Activated CD8-positive, alpha-beta T cell treated with anti-CD3 and anti-CD28 coated beads, Interleukin-2, amount 10 ng/mL, durations not matched to agents 7 days and 5 days (primary cell): ENCODE measurements around the gene ACTC1. TPM values are rescaled to one million over a fixed set of nuclear protein-coding genes. Genes with fewer than 3 reads are reported as not detected.

Experiments used
- ATAC-seq: fragments of 150-1000 bp; cut with Tn5 transposase; one replicate; pipeline ENCODE4 v1.10.0; 2021; ENCODE audit warnings: moderate library complexity
- CTCF ChIA-PET: fragments of 350-600 bp; sonication (Branson Sonifier 250); formaldehyde crosslinking; loops from one replicate; lab custom pipeline; 2021; ENCODE audit warnings: antibody characterized with exemption; lab: Charles Lee
- POLR2A ChIA-PET: fragments of 350-600 bp; sonication (Branson Sonifier 250); formaldehyde crosslinking; loops from one replicate; lab custom pipeline; 2021; ENCODE audit warnings: antibody characterized with exemption; lab: Charles Lee
- DNase-seq: peaks from one replicate; pipeline ENCODE4 v3.0.0-alpha.2; 2020
- H3K27ac Mint-ChIP-seq: one replicate; pipeline ENCODE4 v1.8.0; 2021; ENCODE audit warnings: mild to moderate bottlenecking, mixed read lengths
- H3K27me3 Mint-ChIP-seq: one replicate; pipeline ENCODE4 v1.8.0; 2021; ENCODE audit warnings: low read depth, mixed read lengths
- H3K36me3 Mint-ChIP-seq: one replicate; pipeline ENCODE4 v1.8.0; 2021; ENCODE audit warnings: low read depth, mixed read lengths
- H3K4me1 Mint-ChIP-seq: one replicate; pipeline ENCODE4 v1.8.0; 2021; ENCODE audit warnings: low read depth, mixed read lengths
- H3K4me3 Mint-ChIP-seq: one replicate; pipeline ENCODE4 v1.8.0; 2021; ENCODE audit warnings: mild to moderate bottlenecking, mixed read lengths
- H3K9me3 Mint-ChIP-seq: one replicate; pipeline ENCODE4 v1.8.0; 2022; ENCODE audit warnings: mixed read lengths; ENCODE audit not compliant: insufficient read depth
- total RNA-seq, 2 experiments: library from RNA; stranded (reverse); gene quantifications; one replicate each; pipeline ENCODE4 v1.2.3, GENCODE V29; 2021

The ACTC1 gene
- total RNA-seq, 2 experiments from 2014 or later, result not detected

- Mint-ChIP-seq H3K9me3 (no peaks in the 10 kb centered on the region), H3K27ac (no peak overlapping the region), H3K4me1 (no peaks in the 10 kb centered on the region), H3K27me3 (peaks cover 7% of the 10 kb centered on the region), H3K4me3 (no peak overlapping the region), H3K36me3 (no peaks in the 10 kb centered on the region)
- ChIA-PET CTCF (interaction anchor here (0.7 kb wide), 1 partner anchor 274 kb away, joined by 3 read pairs; no protein-coding TSS in a partner anchor), POLR2A (no interaction called here)
- ATAC-seq (no peak), DNase-seq (no peak)
Observed at GRCh38 chr15:34773013-34773412, 22.3 kb downstream of the ACTC1 start.

GRCh38 chr15:34772312-34772711, 23.0 kb downstream of the ACTC1 start:
- H3K4me3 Mint-ChIP-seq, result no peak overlapping the region
- POLR2A ChIA-PET, result no interaction called here
- CTCF ChIA-PET, result no interaction called here

GRCh38 chr15:34769711-34770110, 25.6 kb downstream of the ACTC1 start:
- no peaks in the 10 kb centered on the region for H3K4me1 Mint-ChIP-seq

More at GRCh38 chr15:34772312-34772711, 23.0 kb downstream of the ACTC1 start:
- ATAC-seq (no peak), DNase-seq (no peak)
- Mint-ChIP-seq H3K36me3 (no peaks in the 10 kb centered on the region), H3K27me3 (peaks cover 7% of the 10 kb centered on the region), H3K9me3 (no peaks in the 10 kb centered on the region), H3K27ac (no peak overlapping the region), H3K4me1 (no peaks in the 10 kb centered on the region)

GRCh38 chr15:34768530-34768929, 26.8 kb downstream of the ACTC1 start:
- H3K36me3 Mint-ChIP-seq, result no peaks in the 10 kb centered on the region
- no peaks in the 10 kb centered on the region for H3K27me3 Mint-ChIP-seq
- no peak for ATAC-seq
- H3K4me1 Mint-ChIP-seq, result no peaks in the 10 kb centered on the region
- no peak for DNase-seq
- ChIA-PET CTCF (no interaction called here), POLR2A (no interaction called here)
- H3K27ac Mint-ChIP-seq, result no peak overlapping the region
- H3K4me3 Mint-ChIP-seq, result no peak overlapping the region
- no peaks in the 10 kb centered on the region for H3K9me3 Mint-ChIP-seq

More at GRCh38 chr15:34769711-34770110, 25.6 kb downstream of the ACTC1 start:
- ChIA-PET POLR2A (no interaction called here), CTCF (no interaction called here)
- Mint-ChIP-seq H3K9me3 (no peaks in the 10 kb centered on the region), H3K36me3 (no peaks in the 10 kb centered on the region), H3K27ac (no peak overlapping the region), H3K27me3 (peaks cover 3% of the 10 kb centered on the region), H3K4me3 (no peak overlapping the region)
- DNase-seq (no peak), ATAC-seq (no peak)

- no peaks in the 10 kb centered on the region for H3K9me3 Mint-ChIP-seq
- POLR2A ChIA-PET, result no interaction called here
- no peak for DNase-seq
- H3K36me3 Mint-ChIP-seq, result no peaks in the 10 kb centered on the region
- H3K27ac Mint-ChIP-seq, result no peak overlapping the region
- peaks cover 6% of the 10 kb centered on the region for H3K27me3 Mint-ChIP-seq
- CTCF ChIA-PET, result no interaction called here
- no peak for ATAC-seq
- H3K4me1 Mint-ChIP-seq, result no peaks in the 10 kb centered on the region
- H3K4me3 Mint-ChIP-seq, result no peak overlapping the region
Observed at GRCh38 chr15:34765741-34766140, 29.6 kb downstream of the ACTC1 start.

GRCh38 chr15:34760909-34761308, 34.4 kb downstream of the ACTC1 start:
- Mint-ChIP-seq H3K36me3 (no peaks in the 10 kb centered on the region), H3K9me3 (no peaks in the 10 kb centered on the region), H3K4me1 (no peaks in the 10 kb centered on the region), H3K4me3 (no peak overlapping the region), H3K27ac (no peak overlapping the region), H3K27me3 (peaks cover 23% of the 10 kb centered on the region)
- no peak for DNase-seq
- ChIA-PET POLR2A (no interaction called here), CTCF (no interaction called here)
- ATAC-seq, result no peak

GRCh38 chr15:34759992-34760391, 35.4 kb downstream of the ACTC1 start:
- ATAC-seq (no peak), DNase-seq (no peak)
- Mint-ChIP-seq H3K4me3 (no peak overlapping the region), H3K9me3 (no peaks in the 10 kb centered on the region), H3K36me3 (no peaks in the 10 kb centered on the region), H3K27ac (no peak overlapping the region), H3K27me3 (peaks cover 32% of the 10 kb centered on the region), H3K4me1 (no peaks in the 10 kb centered on the region)
- POLR2A ChIA-PET, result no interaction called here
- CTCF ChIA-PET, result no interaction called here

- ATAC-seq, result no peak
- ChIA-PET POLR2A (no interaction called here), CTCF (no interaction called here)
Observed at GRCh38 chr15:34759347-34759746, 36.0 kb downstream of the ACTC1 start.

GRCh38 chr15:34757262-34757661, 38.1 kb downstream of the ACTC1 start:
- peaks cover 38% of the 10 kb centered on the region for H3K27me3 Mint-ChIP-seq
- no peak overlapping the region for H3K27ac Mint-ChIP-seq
- no peak for ATAC-seq
- no peak for DNase-seq
- no peak overlapping the region for H3K4me3 Mint-ChIP-seq
- CTCF ChIA-PET, result no interaction called here
- POLR2A ChIA-PET, result interaction anchor here (0.6 kb wide), 2 partner anchors 1299 to 1971 kb away, joined by 3 read pairs; no protein-coding TSS in a partner anchor
- H3K36me3 Mint-ChIP-seq, result no peaks in the 10 kb centered on the region
- H3K9me3 Mint-ChIP-seq, result no peaks in the 10 kb centered on the region
- peaks cover 6% of the 10 kb centered on the region for H3K4me1 Mint-ChIP-seq

More at GRCh38 chr15:34759347-34759746, 36.0 kb downstream of the ACTC1 start:
- Mint-ChIP-seq H3K36me3 (no peaks in the 10 kb centered on the region), H3K4me1 (no peaks in the 10 kb centered on the region), H3K27ac (no peak overlapping the region), H3K27me3 (peaks cover 32% of the 10 kb centered on the region), H3K9me3 (no peaks in the 10 kb centered on the region), H3K4me3 (no peak overlapping the region)
- no peak for DNase-seq

- H3K4me3 Mint-ChIP-seq, result no peak overlapping the region
- H3K4me1 Mint-ChIP-seq, result peaks cover 6% of the 10 kb centered on the region
- H3K9me3 Mint-ChIP-seq, result no peaks in the 10 kb centered on the region
- no peaks in the 10 kb centered on the region for H3K36me3 Mint-ChIP-seq
- POLR2A ChIA-PET, result no interaction called here
- ATAC-seq, result no peak
- H3K27ac Mint-ChIP-seq, result no peak overlapping the region
- H3K27me3 Mint-ChIP-seq, result peaks cover 38% of the 10 kb centered on the region
- no peak for DNase-seq
- CTCF ChIA-PET, result no interaction called here
Observed at GRCh38 chr15:34755419-34755773, 40.0 kb downstream of the ACTC1 start.

GRCh38 chr15:34754674-34755418, 40.5 kb downstream of the ACTC1 start, which contains the start of gene GJD2:
GJD2 (minus strand) TSS chr15:34754998; CDS start chr15:34754488, 510 bp downstream.
- peaks cover 37% of the 10 kb centered on the region for H3K27me3 Mint-ChIP-seq
- DNase-seq (no peak), ATAC-seq (no peak)
- H3K27ac Mint-ChIP-seq, result no peak within 1 kb of the TSS
- peaks cover 6% of the 10 kb centered on the region for H3K4me1 Mint-ChIP-seq
- no peaks in the 10 kb centered on the region for H3K9me3 Mint-ChIP-seq
- H3K36me3 Mint-ChIP-seq, result no peaks in the 10 kb centered on the region
- POLR2A ChIA-PET, result no interaction called here
- H3K4me3 Mint-ChIP-seq, result no peak within 1 kb of the TSS
- CTCF ChIA-PET, result no interaction called here

- no peak for ATAC-seq
- Mint-ChIP-seq H3K4me1 (peaks cover 6% of the 10 kb centered on the region), H3K27me3 (peaks cover 36% of the 10 kb centered on the region), H3K4me3 (no peak overlapping the region), H3K9me3 (no peaks in the 10 kb centered on the region), H3K27ac (no peak overlapping the region), H3K36me3 (no peaks in the 10 kb centered on the region)
- ChIA-PET CTCF (no interaction called here), POLR2A (no interaction called here)
- DNase-seq, result no peak
Observed at GRCh38 chr15:34754171-34754601, 41.2 kb downstream of the ACTC1 start.
